PFSK-1 (cell line): ENCODE data around the gene SON.

Source experiments
- POLR2AphosphoS5 ChIP-seq: IDR thresholded peaks from 2 replicates; pipeline ENCODE4 v1.6.1; 2012; ENCODE audit warnings: low read depth, mild to moderate bottlenecking, control low read depth, low read length, moderate library complexity
- REST ChIP-seq, 2 experiments: IDR thresholded peaks; 2 replicates each; pipeline versions ENCODE4 v1.6.1 to v1.8.0; 2011 to 2012; ENCODE audit warnings: low read depth in 2 of 2, low read length in 2 of 2, control low read depth in 1 of 2, inconsistent platforms in 1 of 2, mild to moderate bottlenecking in 1 of 2, moderate library complexity in 1 of 2; ENCODE audit not compliant: insufficient read depth in 1 of 2
- SIN3A ChIP-seq: IDR thresholded peaks from 2 replicates; pipeline ENCODE4 v1.6.1; 2012; ENCODE audit warnings: mild to moderate bottlenecking, low read length, moderate library complexity, borderline replicate concordance; ENCODE audit not compliant: insufficient read depth

DNA sequence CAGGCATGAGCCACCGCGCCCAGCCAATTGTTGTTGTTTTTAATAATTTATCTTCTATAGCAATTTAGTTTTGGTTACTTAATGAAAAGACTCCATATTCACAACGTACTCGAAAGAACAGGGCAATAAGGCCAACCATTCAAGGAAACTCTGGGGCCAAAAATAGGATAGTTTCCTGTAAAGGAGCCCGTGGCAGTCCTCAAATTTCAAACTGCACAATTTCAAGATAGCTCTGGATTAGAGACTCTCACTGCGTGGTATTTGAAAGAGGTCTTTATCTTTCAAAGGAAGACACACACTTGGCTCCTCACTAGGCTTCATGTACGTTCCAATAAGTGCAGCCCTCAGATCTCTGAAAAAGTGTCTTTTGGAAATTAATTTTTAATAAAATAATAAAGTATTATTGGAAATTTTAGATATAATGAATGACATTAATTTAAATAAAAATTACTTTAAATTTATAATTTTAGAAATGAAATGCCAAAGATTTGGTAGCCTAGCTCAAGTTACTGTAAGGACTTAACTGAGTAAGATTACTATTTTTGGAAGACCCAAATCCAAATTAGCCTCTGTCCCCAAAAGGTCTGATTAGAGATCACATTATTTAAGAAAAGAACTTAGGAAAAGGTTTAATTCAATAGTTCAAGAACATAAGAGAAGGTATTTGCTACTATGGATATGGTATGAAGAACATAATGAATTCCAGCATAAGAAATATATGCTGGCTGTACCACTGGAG, 68.3 kb downstream of the SON start:
- TF ChIP-seq REST (IDR thresholded peaks at IDR 0.05; ENCODE audit: insufficient read depth in 1 of 2, low read depth in 2 of 2, low read length in 2 of 2) = no peak
- no peak for TF ChIP-seq POLR2AphosphoS5
- TF ChIP-seq SIN3A = no peak
